ENCODE results near the gene PDK3. TPM values are rescaled to one million over a fixed set of nuclear protein-coding genes. Genes with fewer than 3 reads are reported as not detected.

Gene PDK3
- total RNA-seq, 4 donors from 2014 or later: 5.4 to 20.6 (median 12.8) TPM

DNA sequence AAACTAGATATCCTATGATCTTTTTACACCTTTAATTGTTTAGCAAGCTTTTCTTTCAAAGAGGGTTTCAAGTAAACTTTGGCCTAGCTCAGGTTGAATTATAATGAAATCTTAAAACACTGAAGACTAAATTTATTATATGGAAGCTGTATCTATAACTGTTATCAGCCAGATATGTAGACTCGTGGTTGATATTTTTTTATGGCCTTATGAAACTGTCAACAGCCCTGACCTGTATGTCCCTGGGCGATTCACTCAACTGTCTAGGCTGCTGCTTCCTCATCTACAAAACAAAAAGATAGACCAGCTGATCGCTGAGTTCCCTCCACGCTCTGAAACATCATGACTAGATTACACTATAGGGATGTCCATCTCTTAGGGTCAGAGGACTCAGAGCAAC, 21.2 kb upstream of the PDK3 start:
- H3K27ac ChIP-seq: no peak overlapping the region
- no peak overlapping the region for H3K4me3 ChIP-seq
- DNase-seq: no peak
- WGBS, 2 donors: 64 to 77% methylated on average over 3 to 4 of the region's 4 CpGs
- H3K36me3 ChIP-seq: no peaks in the 10 kb centered on the region
- no peaks in the 10 kb centered on the region for H3K9me3 ChIP-seq
- TF ChIP-seq, protein P1, sequence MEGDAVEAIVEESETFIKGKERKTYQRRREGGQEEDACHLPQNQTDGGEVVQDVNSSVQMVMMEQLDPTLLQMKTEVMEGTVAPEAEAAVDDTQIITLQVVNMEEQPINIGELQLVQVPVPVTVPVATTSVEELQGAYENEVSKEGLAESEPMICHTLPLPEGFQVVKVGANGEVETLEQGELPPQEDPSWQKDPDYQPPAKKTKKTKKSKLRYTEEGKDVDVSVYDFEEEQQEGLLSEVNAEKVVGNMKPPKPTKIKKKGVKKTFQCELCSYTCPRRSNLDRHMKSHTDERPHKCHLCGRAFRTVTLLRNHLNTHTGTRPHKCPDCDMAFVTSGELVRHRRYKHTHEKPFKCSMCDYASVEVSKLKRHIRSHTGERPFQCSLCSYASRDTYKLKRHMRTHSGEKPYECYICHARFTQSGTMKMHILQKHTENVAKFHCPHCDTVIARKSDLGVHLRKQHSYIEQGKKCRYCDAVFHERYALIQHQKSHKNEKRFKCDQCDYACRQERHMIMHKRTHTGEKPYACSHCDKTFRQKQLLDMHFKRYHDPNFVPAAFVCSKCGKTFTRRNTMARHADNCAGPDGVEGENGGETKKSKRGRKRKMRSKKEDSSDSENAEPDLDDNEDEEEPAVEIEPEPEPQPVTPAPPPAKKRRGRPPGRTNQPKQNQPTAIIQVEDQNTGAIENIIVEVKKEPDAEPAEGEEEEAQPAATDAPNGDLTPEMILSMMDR (IDR thresholded peaks at IDR 0.05): no peak
- TF ChIP-seq POLR2A (IDR thresholded peaks at IDR 0.05): no peak
- H3K4me1 ChIP-seq: no peaks in the 10 kb centered on the region
- no peaks in the 10 kb centered on the region for H3K27me3 ChIP-seq
- intact Hi-C loops (cut with DNase I): no loop called here

DNA sequence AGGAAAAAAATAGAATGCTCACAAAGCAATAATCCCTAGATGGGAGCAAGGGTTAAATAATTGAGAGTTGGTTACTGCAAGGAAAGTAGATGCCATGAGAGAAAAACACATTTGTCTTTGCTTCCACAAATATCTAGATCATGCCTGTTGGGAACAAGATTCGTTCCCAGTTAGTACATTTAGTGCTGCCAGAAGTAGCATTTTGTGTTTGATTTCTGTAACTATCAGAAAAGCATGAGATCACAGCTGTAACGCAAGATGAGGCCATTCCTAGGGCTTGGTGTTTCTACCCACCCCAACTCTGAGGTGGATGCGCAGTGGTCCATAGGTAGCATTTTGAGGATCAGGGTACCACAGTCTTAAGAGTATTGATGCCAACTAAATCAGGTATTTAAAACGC, 20.4 kb upstream of the PDK3 start:
- H3K4me3 ChIP-seq: no peak overlapping the region
- H3K36me3 ChIP-seq: no peaks in the 10 kb centered on the region
- 74 to 75% methylated on average over 4 of the region's 4 CpGs for WGBS, 2 donors
- no peaks in the 10 kb centered on the region for H3K9me3 ChIP-seq
- no peaks in the 10 kb centered on the region for H3K27me3 ChIP-seq
- no peak overlapping the region for H3K27ac ChIP-seq
- DNase-seq: no peak
- intact Hi-C loops (cut with DNase I): no loop called here
- no peaks in the 10 kb centered on the region for H3K4me1 ChIP-seq
- TF ChIP-seq, protein P1 (IDR thresholded peaks at IDR 0.05): no peak
- TF ChIP-seq POLR2A (IDR thresholded peaks at IDR 0.05): no peak

DNA sequence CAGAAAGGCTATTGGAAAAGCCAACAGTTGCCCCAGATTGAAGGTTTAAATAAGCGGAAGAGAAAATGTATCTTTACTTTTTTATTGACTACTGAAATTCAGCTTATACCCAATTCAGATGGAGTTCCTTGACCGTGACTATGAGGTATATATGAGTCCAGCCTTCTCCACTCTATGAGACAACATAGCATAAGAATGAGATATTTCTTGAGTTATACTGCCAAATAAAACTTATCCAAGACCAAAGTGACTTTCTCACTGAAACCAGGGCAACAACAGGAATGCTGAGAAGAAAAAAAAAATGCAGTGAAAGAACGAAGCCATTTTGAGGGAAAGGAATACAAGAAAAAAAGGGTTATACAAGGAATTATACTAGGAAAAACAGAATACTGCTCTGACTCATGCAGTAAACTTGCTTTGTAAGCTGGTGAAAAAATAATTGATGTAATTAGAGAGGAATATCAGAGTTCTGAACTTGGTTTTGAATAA, 16.3 kb upstream of the PDK3 start:
- no peaks in the 10 kb centered on the region for H3K27me3 ChIP-seq
- intact Hi-C loops (cut with DNase I): no loop called here
- 67 to 77% methylated on average over 2 to 3 of the region's 3 CpGs for WGBS, 2 donors

DNA sequence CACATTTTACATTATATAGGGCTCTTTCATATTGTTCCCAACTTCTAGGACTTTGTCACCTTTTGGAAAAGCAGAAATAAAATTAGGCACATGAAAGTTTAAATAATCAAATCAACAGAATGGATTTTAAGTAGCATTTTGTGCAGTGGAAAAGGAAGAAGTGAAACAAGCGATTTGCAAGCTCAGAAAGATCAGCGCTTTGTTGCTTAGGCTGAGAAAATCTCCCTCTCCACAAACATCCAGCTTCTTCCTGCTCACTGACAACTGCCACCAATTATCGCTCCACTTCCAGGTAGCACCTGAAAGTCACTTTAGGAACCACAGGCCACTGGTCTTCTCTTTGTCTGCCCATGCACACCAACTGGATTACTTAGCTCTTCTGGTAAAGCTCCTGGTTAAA, 2.0 kb upstream of the PDK3 start:
- Histone ChIP-seq H3K27me3 (no peaks in the 10 kb centered on the region), H3K36me3 (no peaks in the 10 kb centered on the region), H3K27ac (no peak overlapping the region), H3K4me3 (no peak overlapping the region), H3K4me1 (peaks cover 0 to 29% (median 0%) of the 10 kb centered on the region in 3 donors), H3K9me3 (no peaks in the 10 kb centered on the region)
- WGBS, 2 donors: 87 to 94% methylated on average over 3 of the region's 3 CpGs
- intact Hi-C loops (cut with DNase I): no loop called here
- DNase-seq: no peak
- TF ChIP-seq POLR2A (IDR thresholded peaks at IDR 0.05): no peak
- TF ChIP-seq, protein P1 (IDR thresholded peaks at IDR 0.05): no peak

More for the DNA sequence above, 16.3 kb upstream of the PDK3 start:
- H3K27ac ChIP-seq: no peak overlapping the region
- no peak for DNase-seq
- H3K9me3 ChIP-seq: peaks cover 0 to 5% (median 0%) of the 10 kb centered on the region in 3 donors
- H3K4me3 ChIP-seq: no peak overlapping the region
- H3K36me3 ChIP-seq: no peaks in the 10 kb centered on the region
- TF ChIP-seq POLR2A (IDR thresholded peaks at IDR 0.05): no peak
- TF ChIP-seq, protein P1 (IDR thresholded peaks at IDR 0.05): no peak
- no peaks in the 10 kb centered on the region for H3K4me1 ChIP-seq

DNA sequence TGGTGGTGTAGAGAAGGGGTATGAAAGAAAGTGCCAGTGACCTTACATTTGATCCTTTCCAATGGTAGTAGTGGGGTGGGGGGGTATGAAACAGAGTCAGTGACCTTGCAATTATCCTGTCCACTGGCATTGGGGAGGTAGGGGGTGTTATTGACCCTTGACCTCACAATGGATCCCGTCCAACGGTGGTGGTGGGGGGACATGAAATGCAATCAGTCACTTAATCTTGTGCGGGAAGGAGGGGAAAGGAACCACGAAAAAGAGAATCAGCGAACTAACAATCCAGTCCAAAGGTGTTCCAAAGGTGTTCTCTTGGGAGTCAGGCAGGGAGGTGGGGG, 619 bp upstream of the PDK3 start:
- intact Hi-C loops (cut with DNase I): no loop called here
- Histone ChIP-seq H3K4me3 (peak overlapping the region; percentile 68 to 81 (median 68)), H3K27me3 (no peaks in the 10 kb centered on the region), H3K4me1 (peaks cover 0 to 38% (median 0%) of the 10 kb centered on the region in 3 donors), H3K27ac (peak overlapping the region; percentile 80 to 87 (median 85)), H3K36me3 (no peaks in the 10 kb centered on the region), H3K9me3 (no peaks in the 10 kb centered on the region)
- 8 to 24% methylated on average over 2 to 5 of the region's 5 CpGs for WGBS, 2 donors
- TF ChIP-seq, protein P1 (IDR thresholded peaks at IDR 0.05): no peak
- TF ChIP-seq POLR2A (IDR thresholded peaks at IDR 0.05): no peak
- DNase-seq: no peak
